ENCODE results near the gene POU2F1.

POU2F1 gene

GRCh38 chr1:167474191-167474641 is 253.5 kb downstream of the POU2F1 start:
- DNase-seq (ENCODE audit: extremely low read depth, low read depth): no peak
- TF ChIP-seq CTCF (IDR thresholded peaks at IDR 0.05; ENCODE audit: low read depth, low read length): no peak

- DNase-seq (ENCODE audit: extremely low read depth, low read depth): no peak
- no peak for TF ChIP-seq CTCF (IDR thresholded peaks at IDR 0.05; ENCODE audit: low read depth, low read length)
Observed at GRCh38 chr1:167476061-167476460, 255.4 kb downstream of the POU2F1 start.
